ENCODE measurements around the gene NTRK3.

- TF ChIP-seq POLR2AphosphoS5 (IDR thresholded peaks at IDR 0.05; ENCODE audit: low read depth, low read length) (no peak), RBBP5 (IDR thresholded peaks at IDR 0.05; ENCODE audit: borderline replicate concordance, low read depth, low read length) (no peak)
These were observed 213.1 kb downstream of the NTRK3 start for GRCh38 chr15:88043396-88043795.
